H1 (cell line): ENCODE results near the gene NOX1. TPM values are rescaled to one million over a fixed set of nuclear protein-coding genes. Genes with fewer than 3 reads are reported as not detected.
"Not testable (repeated sequence)": the region's sequence is repeated elsewhere in the genome, so short reads cannot be mapped to it uniquely, and the experiment has no call there.

Experiments used
- CTCF ChIA-PET: fragments of 300-600 bp; sonication (Branson Sonifier 250); formaldehyde crosslinking; loops from one replicate; lab custom pipeline; 2021; ENCODE audit not compliant: partially characterized antibody; lab: Charles Lee
- POLR2A ChIA-PET: fragments of 300-600 bp; sonication (Branson Sonifier 250); formaldehyde crosslinking; loops from one replicate; lab custom pipeline; 2021; ENCODE audit warnings: inconsistent platforms; ENCODE audit not compliant: partially characterized antibody; lab: Charles Lee
- DNase-seq, 2 experiments: peaks; one replicate each; pipeline versions ENCODE4 v3.0.0 to v3.0.0-alpha.2; 2010 to 2022; ENCODE audit warnings: low spot score in 2 of 2, low read depth in 1 of 2, mixed read lengths in 1 of 2
- FAIRE-seq: peaks from 2 replicates; lab custom pipeline; 2011; peaks lifted over from hg19 to GRCh38; lab: Jason Lieb, UNC
- H2AFZ ChIP-seq: 2 replicates; pipeline ENCODE4 v1.8.1; 2012; ENCODE audit warnings: low read length, inconsistent platforms
- H2AK5ac ChIP-seq: 2 replicates; pipeline ENCODE4 v1.6.1; 2013; ENCODE audit warnings: low read depth, low read length
- H2BK120ac ChIP-seq: replicated peaks from 2 replicates; pipeline ENCODE3; 2013; ENCODE audit warnings: low read depth, low read length, inconsistent platforms
- H2BK12ac ChIP-seq: 2 replicates; pipeline ENCODE4 v1.6.1; 2013; ENCODE audit warnings: low read depth, low read length
- H2BK15ac ChIP-seq: 2 replicates; pipeline ENCODE4 v1.6.1; 2013; ENCODE audit warnings: low read length
- H2BK20ac ChIP-seq: 2 replicates; pipeline ENCODE4 v1.6.1; 2013; ENCODE audit warnings: low read length
- H2BK5ac ChIP-seq: 2 replicates; pipeline ENCODE4 v1.6.1; 2013; ENCODE audit warnings: low read depth, low read length
- H3K14ac ChIP-seq: 2 replicates; pipeline ENCODE4 v1.6.1; 2013; ENCODE audit warnings: inconsistent platforms; ENCODE audit not compliant: insufficient read length
- H3K18ac ChIP-seq: 2 replicates; pipeline ENCODE4 v1.6.1; 2013; ENCODE audit warnings: low read length; ENCODE audit errors: extremely low read depth
- H3K23ac ChIP-seq: 2 replicates; pipeline ENCODE4 v1.6.1; 2013; ENCODE audit warnings: inconsistent platforms; ENCODE audit not compliant: insufficient read length
- H3K23me2 ChIP-seq: 2 replicates; pipeline ENCODE4 v1.6.1; 2013; ENCODE audit warnings: low read depth, low read length
- H3K27ac ChIP-seq: 2 replicates; pipeline ENCODE4 v1.6.1; 2011; ENCODE audit warnings: low read depth, low read length, inconsistent platforms
- H3K27me3 ChIP-seq, 4 experiments: replicated peaks in 1 of 4; 1 replicate in 1 of 4; 2 replicates in 3 of 4; pipeline versions ENCODE4 v1.6.1 to v1.8.1; 2011 to 2013; ENCODE audit warnings: low read length in 3 of 4, mild to moderate bottlenecking in 3 of 4, inconsistent platforms in 2 of 4, mixed read lengths in 2 of 4, moderate library complexity in 1 of 4; ENCODE audit not compliant: control insufficient read depth in 3 of 4, insufficient read depth in 3 of 4; ENCODE audit errors: extremely low read depth in 1 of 4
- H3K36me3 ChIP-seq, 4 experiments: 2 replicates each; pipeline versions ENCODE4 v1.6.1 to v1.8.1; 2011 to 2013; ENCODE audit warnings: mild to moderate bottlenecking in 4 of 4, low read length in 3 of 4, moderate library complexity in 2 of 4, control low read depth in 1 of 4, inconsistent platforms in 1 of 4; ENCODE audit not compliant: insufficient read depth in 4 of 4, control insufficient read depth in 2 of 4
- H3K4ac ChIP-seq: replicated peaks from 2 replicates; pipeline ENCODE3; 2013; ENCODE audit warnings: low read length, low read depth, mixed read lengths, inconsistent platforms; ENCODE audit not compliant: insufficient read length
- H3K4me1 ChIP-seq, 4 experiments: replicated peaks in 1 of 4; 1 replicate in 1 of 4; 2 replicates in 3 of 4; pipeline versions ENCODE4 v1.6.1 to v1.8.1; 2011 to 2013; ENCODE audit warnings: low read length in 3 of 4, inconsistent platforms in 2 of 4, mixed read lengths in 1 of 4; ENCODE audit not compliant: insufficient read depth in 4 of 4, control insufficient read depth in 3 of 4
- H3K4me2 ChIP-seq, 2 experiments: 2 replicates each; pipeline versions ENCODE4 v1.6.1 to v1.8.1; 2011 to 2013; ENCODE audit warnings: low read depth in 2 of 2, low read length in 2 of 2, control low read depth in 1 of 2, inconsistent platforms in 1 of 2, mild to moderate bottlenecking in 1 of 2; ENCODE audit not compliant: insufficient read depth in 1 of 2
- H3K4me3 ChIP-seq, 4 experiments: fragments of 200-600, 300-600 bp in 1 of 4; sonication (generic), shearing (Covaris generic), sonication (Bioruptor Twin) in 1 of 4; 2 replicates each; pipeline versions ENCODE4 v1.5.1 to v1.8.1; 2011 to 2016; ENCODE audit warnings: low read length in 4 of 4, low read depth in 3 of 4, control low read depth in 2 of 4, inconsistent platforms in 2 of 4, mild to moderate bottlenecking in 2 of 4, mixed read lengths in 1 of 4, moderate library complexity in 1 of 4; ENCODE audit not compliant: insufficient read depth in 2 of 4; ENCODE audit errors: extremely low read depth in 1 of 4
- H3K56ac ChIP-seq: replicated peaks from 2 replicates; pipeline ENCODE3; 2013; ENCODE audit warnings: low read depth, mild to moderate bottlenecking, mixed read lengths, low read length, inconsistent platforms; ENCODE audit not compliant: insufficient read length
- H3K79me1 ChIP-seq: 2 replicates; pipeline ENCODE4 v1.6.1; 2013; ENCODE audit warnings: low read depth, low read length, control low read depth
- H3K79me2 ChIP-seq, 2 experiments: 2 replicates each; pipeline versions ENCODE4 v1.6.1 to v1.8.1; 2012 to 2013; ENCODE audit warnings: low read length in 2 of 2, mild to moderate bottlenecking in 2 of 2, inconsistent platforms in 1 of 2; ENCODE audit not compliant: insufficient read depth in 2 of 2, control insufficient read depth in 1 of 2
- H3K9ac ChIP-seq, 4 experiments: replicated peaks in 1 of 4; 1 replicate in 1 of 4; 2 replicates in 3 of 4; pipeline versions ENCODE4 v1.6.1 to v1.8.1; 2011 to 2013; ENCODE audit warnings: low read depth in 3 of 4, low read length in 3 of 4, control low read depth in 2 of 4, mild to moderate bottlenecking in 2 of 4, moderate library complexity in 2 of 4, inconsistent platforms in 1 of 4; ENCODE audit errors: extremely low read depth in 1 of 4
- H3K9me3 ChIP-seq, 2 experiments: 2 replicates each; pipeline versions ENCODE4 v1.6.1 to v1.8.1; 2012 to 2013; ENCODE audit warnings: mild to moderate bottlenecking in 2 of 2, moderate library complexity in 2 of 2, control low read depth in 1 of 2, inconsistent platforms in 1 of 2, low read depth in 1 of 2, low read length in 1 of 2, mixed read lengths in 1 of 2; ENCODE audit not compliant: insufficient read depth in 2 of 2
- H4K20me1 ChIP-seq, 2 experiments: replicated peaks in 1 of 2; 2 replicates each; pipeline versions ENCODE3 to v1.8.1; 2011 to 2013; ENCODE audit warnings: inconsistent platforms in 2 of 2, low read length in 2 of 2, mild to moderate bottlenecking in 1 of 2; ENCODE audit not compliant: insufficient read depth in 2 of 2, control insufficient read depth in 1 of 2
- H4K5ac ChIP-seq: 2 replicates; pipeline ENCODE4 v1.6.1; 2013; ENCODE audit warnings: low read length, low read depth, mixed read lengths, inconsistent platforms; ENCODE audit not compliant: insufficient read length
- H4K8ac ChIP-seq: 2 replicates; pipeline ENCODE4 v1.8.0; 2013; ENCODE audit warnings: mild to moderate bottlenecking, moderate library complexity, low read length, inconsistent platforms; ENCODE audit not compliant: insufficient read depth; ENCODE audit errors: extremely low read depth
- H4K91ac ChIP-seq: replicated peaks from 2 replicates; pipeline ENCODE3; 2013; ENCODE audit warnings: low read length, mixed read lengths, inconsistent platforms; ENCODE audit not compliant: insufficient read length
- CBX8 ChIP-seq: fragments of 300-800, 300-1000 bp; sonication (generic); IDR thresholded peaks from 2 replicates; pipeline ENCODE4 v1.7.1; 2016; ENCODE audit warnings: low read depth, low read length, borderline replicate concordance
- CHD1 ChIP-seq: IDR thresholded peaks from 2 replicates; pipeline ENCODE4 v1.6.1; 2012; ENCODE audit warnings: low read depth, low read length, improper control_type of control experiment
- CREB1 ChIP-seq: IDR thresholded peaks from 2 replicates; pipeline ENCODE4 v1.6.1; 2012; ENCODE audit warnings: inconsistent platforms
- TCF12 ChIP-seq: IDR thresholded peaks from 2 replicates; pipeline ENCODE4 v1.6.1; 2011; ENCODE audit warnings: low read depth, mild to moderate bottlenecking, low read length
- WGBS, 2 experiments: shearing (Covaris generic) in 1 of 2; methylation state at CpG; one replicate each; pipeline versions ENCODE4 v1.1.6 to v1.1.7; 2013 to 2015; ENCODE audit warnings: low lambda C conversion rate in 2 of 2, mixed read lengths in 2 of 2, inconsistent platforms in 1 of 2, low coverage in 1 of 2, missing lambda C conversion rate in 1 of 2; ENCODE audit not compliant: insufficient replicate concordance in 2 of 2, insufficient coverage in 1 of 2, insufficient read length in 1 of 2; ENCODE audit errors: extremely low coverage in 1 of 2, missing lambda C conversion rate in 1 of 2; 5-methylcytosine and 5-hydroxymethylcytosine counted together
- polyA plus RNA-seq, 7 experiments: library from polyadenylated mRNA; depleted of rRNA in 3 of 7; stranded (reverse) in 5 of 7; unstranded in 2 of 7; fragments of >200 nt in 5 of 7; fragments of 200-250 nt in 2 of 7; gene quantifications; 1 replicate in 5 of 7; 2 replicates in 1 of 7; 4 replicates in 1 of 7; pipeline versions ENCODE4 v1.2.1 to v1.2.3, GENCODE V29; 2011 to 2013; ENCODE audit warnings: missing spikeins in 2 of 7, mixed read lengths in 2 of 7
- total RNA-seq: library from RNA; stranded (reverse); fragmentation: NEBNext Ultra II Directional; extraction: Animal tissue kit (Norgen Biotek cat#: 25700); gene quantifications from 2 replicates; pipeline ENCODE4 v1.2.1, GENCODE V29; 2021

Gene NOX1
- total and polyA plus RNA-seq, 2 of the 8 experiments (the other 6 are each of a cell fraction or from before 2014, with no cell fraction given): not detected

GRCh38 chrX:100812216-100813158 lies 61.7 kb downstream of the NOX1 start (continued):
- TF ChIP-seq CBX8 (no peak), CREB1 (no peak), TCF12 (no peak), CHD1 (no peak)

GRCh38 chrX:100808265-100808664 lies 65.9 kb downstream of the NOX1 start:
- FAIRE-seq, H2BK20ac ChIP-seq, H3K9me3 ChIP-seq, H3K79me1 ChIP-seq, H3K4me3 ChIP-seq, H3K4ac ChIP-seq, H4K91ac ChIP-seq, H2BK5ac ChIP-seq, H3K23ac ChIP-seq, H2BK15ac ChIP-seq, H4K5ac ChIP-seq, H3K79me2 ChIP-seq, H3K18ac ChIP-seq, H4K8ac ChIP-seq, DNase-seq, POLR2A ChIA-PET, CTCF ChIA-PET, H2AFZ ChIP-seq, H3K4me2 ChIP-seq, H2AK5ac ChIP-seq, H3K27ac ChIP-seq, H3K9ac ChIP-seq, H3K23me2 ChIP-seq, H3K14ac ChIP-seq, H2BK12ac ChIP-seq, H3K27me3 ChIP-seq, H3K56ac ChIP-seq, H2BK120ac ChIP-seq, H4K20me1 ChIP-seq, H3K36me3 ChIP-seq, H3K4me1 ChIP-seq: not testable (repeated sequence)
- WGBS, 2 experiments: 93% methylated on average over 7 of the region's 7 CpGs; no CpG with 5 or more reads in 1 of the 2 experiments
